UCSD-AML1 (cell line): ENCODE results near the gene MRPL50.

ENCODE experiments used
- DNase-seq: peaks from one replicate; lab custom pipeline; 2025; ENCODE audit not compliant: unreplicated experiment; lab: John Stamatoyannopoulos, UW

The MRPL50 gene

DNA sequence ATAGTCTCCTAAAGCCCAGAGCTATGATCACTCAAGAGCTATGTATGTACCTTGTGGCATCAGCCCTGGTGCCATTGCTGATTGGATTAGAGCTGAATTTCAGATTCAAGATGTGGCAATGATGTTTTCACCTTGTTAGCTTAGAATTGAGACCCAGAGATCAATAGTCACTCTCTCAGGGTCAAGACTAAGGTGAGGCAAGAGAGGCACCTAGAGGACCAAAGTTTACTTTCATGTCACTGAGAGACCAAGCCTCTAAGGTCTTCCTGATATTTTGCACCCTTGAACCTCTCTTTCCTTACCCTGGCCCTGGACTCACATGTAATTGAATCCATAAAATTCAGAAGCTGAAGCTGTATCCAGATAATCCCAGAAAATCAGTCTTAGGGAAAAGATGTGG, 56.5 kb downstream of the MRPL50 start:
- DNase-seq: no peak
